ENCODE measurements around the gene SH3RF2. TPM values are rescaled to one million over a fixed set of nuclear protein-coding genes. Genes with fewer than 3 reads are reported as not detected.

Gene SH3RF2
- total and polyA plus RNA-seq, 2 donors (not counting 1 experiment from before 2014, with no cell fraction given): 0.03 TPM; not detected in 1

DNA sequence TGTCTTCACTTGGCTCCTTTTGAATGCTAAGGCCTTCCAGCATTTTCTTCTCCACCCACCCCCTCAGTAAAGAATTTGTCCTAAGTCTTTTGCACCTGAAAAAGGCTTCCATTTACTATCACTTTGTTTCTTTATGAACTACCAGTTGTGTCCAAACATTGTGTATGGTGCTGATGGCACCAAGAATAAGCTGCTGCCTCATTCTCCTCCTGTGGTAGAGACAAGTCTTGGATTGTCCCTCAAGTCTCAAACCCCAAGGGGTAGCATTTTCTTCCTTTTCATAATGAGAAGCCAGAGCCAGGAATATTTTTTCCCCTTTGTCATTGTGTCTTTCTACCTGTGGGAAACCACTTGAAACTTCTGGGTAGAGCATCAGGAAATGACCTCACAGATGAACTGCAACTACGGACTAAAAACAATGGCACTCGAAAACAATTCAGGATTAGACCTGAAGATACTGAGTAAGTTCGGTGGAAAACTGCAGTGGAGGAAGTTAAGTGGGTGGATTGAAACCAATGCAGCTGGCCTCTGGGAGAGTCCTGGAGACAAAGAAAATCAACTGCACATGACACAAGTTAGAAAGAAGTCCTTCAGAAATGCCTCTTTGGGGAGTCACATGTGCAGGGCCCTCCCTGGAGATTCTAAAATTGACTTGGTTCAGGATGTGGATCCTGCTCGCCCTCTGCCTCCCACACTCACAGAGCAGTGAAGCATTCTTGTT, 80.5 kb downstream of the SH3RF2 start:
- H3K4me2 ChIP-seq (replicated peaks; ENCODE audit: low read depth, low read length, poor library complexity, severe bottlenecking): no peak overlapping the region
- TF ChIP-seq CTCF (IDR thresholded peaks at IDR 0.05) (no peak), EZH2 (IDR thresholded peaks at IDR 0.05; ENCODE audit: borderline replicate concordance, insufficient read depth, low read depth, low read length, poor library complexity, severe bottlenecking) (no peak)
- Mint-ChIP-seq H3K9me3 (ENCODE audit: insufficient read depth) (no peaks in the 10 kb centered on the region), H3K4me1 (no peaks in the 10 kb centered on the region), H3K4me3 (no peak overlapping the region), H3K27ac (no peak overlapping the region), H3K27me3 (no peaks in the 10 kb centered on the region)
- DNase-seq (no peak), ATAC-seq (ENCODE audit: low read depth) (no peak)
- no peaks in the 10 kb centered on the region for H3K4me1 ChIP-seq (ENCODE audit: control insufficient read depth in 2 of 2, insufficient read depth in 2 of 2, low read length in 2 of 2)
- no peaks in the 10 kb centered on the region for H3K79me2 ChIP-seq (ENCODE audit: control insufficient read depth, insufficient read depth, low read length)
- no peak overlapping the region for H3K27ac ChIP-seq (ENCODE audit: low read length in 2 of 2)
- H3K9ac ChIP-seq (ENCODE audit: low read length): no peak overlapping the region
- WGBS (ENCODE audit: insufficient coverage): 41% methylated on average over 2 of the region's 4 CpGs
- H2AFZ ChIP-seq (ENCODE audit: insufficient read depth, low read depth, low read length, poor library complexity, severe bottlenecking): no peak overlapping the region
- CTCF ChIA-PET: no interaction called here
- H3K9me3 ChIP-seq (ENCODE audit: control extremely low read depth in 1 of 3, control insufficient read depth in 2 of 3, insufficient read depth in 1 of 3, low read length in 2 of 3): no peaks in the 10 kb centered on the region
- H4K20me1 ChIP-seq (ENCODE audit: control insufficient read depth, insufficient read depth, low read length, poor library complexity, severe bottlenecking): no peaks in the 10 kb centered on the region
- no peak overlapping the region for H3K4me3 ChIP-seq (ENCODE audit: control extremely low read depth in 1 of 5, extremely low read depth in 1 of 5, insufficient read depth in 1 of 5, low read depth in 2 of 5, low read length in 4 of 5)
- intact Hi-C loops (cut with micrococcal nuclease): no loop called here
- H3K27me3 ChIP-seq (replicated peaks in 1 of 4; ENCODE audit: control extremely low read depth in 1 of 4, control insufficient read depth in 3 of 4, insufficient read depth in 4 of 4, low read length in 3 of 4): peaks cover 0 to 3% (median 0%) of the 10 kb centered on the region in 4 experiments
- no peaks in the 10 kb centered on the region for H3K36me3 ChIP-seq (replicated peaks in 1 of 2; ENCODE audit: control extremely low read depth in 1 of 2, control insufficient read depth in 1 of 2, extremely low read depth in 1 of 2, insufficient read depth in 2 of 2, low read length in 1 of 2)
- POLR2A ChIA-PET: no interaction called here

- ATAC-seq (ENCODE audit: low read depth): no peak
- no peak overlapping the region for H3K4me3 Mint-ChIP-seq
- no peaks in the 10 kb centered on the region for H3K9me3 ChIP-seq (ENCODE audit: control extremely low read depth in 1 of 3, control insufficient read depth in 2 of 3, insufficient read depth in 1 of 3, low read length in 2 of 3)
- H3K9me3 Mint-ChIP-seq (ENCODE audit: insufficient read depth): no peaks in the 10 kb centered on the region
- no peak for DNase-seq
- no peak overlapping the region for H2AFZ ChIP-seq (ENCODE audit: insufficient read depth, low read depth, low read length, poor library complexity, severe bottlenecking)
- POLR2A ChIA-PET: no interaction called here
- no peaks in the 10 kb centered on the region for H3K36me3 ChIP-seq (replicated peaks in 1 of 2; ENCODE audit: control extremely low read depth in 1 of 2, control insufficient read depth in 1 of 2, extremely low read depth in 1 of 2, insufficient read depth in 2 of 2, low read length in 1 of 2)
- no peaks in the 10 kb centered on the region for H4K20me1 ChIP-seq (ENCODE audit: control insufficient read depth, insufficient read depth, low read length, poor library complexity, severe bottlenecking)
- H3K27me3 Mint-ChIP-seq: no peaks in the 10 kb centered on the region
- H3K4me1 Mint-ChIP-seq: no peaks in the 10 kb centered on the region
- CTCF ChIA-PET: no interaction called here
- H3K9ac ChIP-seq (ENCODE audit: low read length): no peak overlapping the region
- H3K4me3 ChIP-seq (ENCODE audit: control extremely low read depth in 1 of 5, extremely low read depth in 1 of 5, insufficient read depth in 1 of 5, low read depth in 2 of 5, low read length in 4 of 5): no peak overlapping the region
- intact Hi-C loops (cut with micrococcal nuclease): no loop called here
- no peaks in the 10 kb centered on the region for H3K4me1 ChIP-seq (ENCODE audit: control insufficient read depth in 2 of 2, insufficient read depth in 2 of 2, low read length in 2 of 2)
- peaks cover 0 to 2% (median 0%) of the 10 kb centered on the region in 4 experiments for H3K27me3 ChIP-seq (replicated peaks in 1 of 4; ENCODE audit: control extremely low read depth in 1 of 4, control insufficient read depth in 3 of 4, insufficient read depth in 4 of 4, low read length in 3 of 4)
- TF ChIP-seq EZH2 (IDR thresholded peaks at IDR 0.05; ENCODE audit: borderline replicate concordance, insufficient read depth, low read depth, low read length, poor library complexity, severe bottlenecking): no peak
- TF ChIP-seq CTCF (IDR thresholded peaks at IDR 0.05): no peak
- H3K79me2 ChIP-seq (ENCODE audit: control insufficient read depth, insufficient read depth, low read length): no peaks in the 10 kb centered on the region
- no CpG with 5 or more reads among the region's 5 CpGs for WGBS (ENCODE audit: insufficient coverage)
- H3K4me2 ChIP-seq (replicated peaks; ENCODE audit: low read depth, low read length, poor library complexity, severe bottlenecking): no peak overlapping the region
- H3K27ac Mint-ChIP-seq: no peak overlapping the region
- H3K27ac ChIP-seq (ENCODE audit: low read length in 2 of 2): no peak overlapping the region
Measured at GRCh38 chr5:146018514-146019375, 82.4 kb downstream of the SH3RF2 start.

Data from B cell (primary cell).